Measurements from ENCODE around the gene DERL2.
"Not testable (repeated sequence)": the region's sequence is repeated elsewhere in the genome, so short reads cannot be mapped to it uniquely, and the experiment has no call there.

DERL2 gene

GRCh38 chr17:5435781-5436315, 50.1 kb downstream of the DERL2 start:
- not testable (repeated sequence) for DNase-seq

- DNase-seq, result no peak
Observed at GRCh38 chr17:5434984-5435383, 51.0 kb downstream of the DERL2 start.

GRCh38 chr17:5431949-5432556, 53.9 kb downstream of the DERL2 start:
- no peak for DNase-seq

- DNase-seq, result not testable (repeated sequence)
Observed at GRCh38 chr17:5431234-5431633, 54.7 kb downstream of the DERL2 start.

- DNase-seq, result no peak
Observed at GRCh38 chr17:5430413-5430999, 55.5 kb downstream of the DERL2 start.

GRCh38 chr17:5429191-5429887, 56.6 kb downstream of the DERL2 start:
- no peak for DNase-seq

GRCh38 chr17:5425826-5426225, 60.2 kb downstream of the DERL2 start:
- DNase-seq, result no peak

- no peak for DNase-seq
Observed at GRCh38 chr17:5424909-5425308, 61.1 kb downstream of the DERL2 start.

GRCh38 chr17:5422505-5422904, 63.5 kb downstream of the DERL2 start:
- no peak for DNase-seq

All from stimulated activated CD8-positive, alpha-beta memory T cell treated with anti-CD3 and anti-CD28 coated beads, Interleukin-4, amount 100 ng/mL, for 48 hours (primary cell).